ENCODE results near the gene RACGAP1. TPM values are rescaled to one million over a fixed set of nuclear protein-coding genes. Genes with fewer than 3 reads are reported as not detected.

RACGAP1 gene
- total and polyA plus RNA-seq, 2 experiments from 2014 or later: 35.4 to 55.4 TPM

DNA sequence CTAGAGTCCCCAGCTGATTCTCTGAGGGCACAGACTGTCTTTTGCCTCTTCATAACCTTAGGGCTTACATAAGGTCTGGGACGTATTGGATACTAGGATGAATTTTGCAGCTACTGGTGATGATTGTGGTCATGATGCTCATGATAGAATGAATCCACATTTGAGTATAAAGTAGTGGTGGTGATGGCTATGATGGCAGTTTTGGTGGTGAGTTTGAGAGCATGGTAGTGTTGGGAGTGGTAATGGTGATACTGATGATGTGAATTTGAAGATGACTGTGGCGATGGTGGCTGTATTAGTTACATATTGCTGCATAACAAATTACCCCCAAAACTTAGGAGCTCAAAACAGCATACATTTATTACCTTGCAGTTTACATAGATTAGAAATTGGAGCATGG, 18.0 kb upstream of the RACGAP1 start:
- no peaks in the 10 kb centered on the region for H4K20me1 ChIP-seq (ENCODE audit: insufficient read depth)
- 62 to 65% methylated on average over 2 of the region's 2 CpGs for WGBS, 2 experiments (ENCODE audit: low coverage in 1 of 2, low lambda C conversion rate in 2 of 2, missing lambda C conversion rate in 2 of 2)
- in situ Hi-C loops (cut with MboI): no loop called here

DNA sequence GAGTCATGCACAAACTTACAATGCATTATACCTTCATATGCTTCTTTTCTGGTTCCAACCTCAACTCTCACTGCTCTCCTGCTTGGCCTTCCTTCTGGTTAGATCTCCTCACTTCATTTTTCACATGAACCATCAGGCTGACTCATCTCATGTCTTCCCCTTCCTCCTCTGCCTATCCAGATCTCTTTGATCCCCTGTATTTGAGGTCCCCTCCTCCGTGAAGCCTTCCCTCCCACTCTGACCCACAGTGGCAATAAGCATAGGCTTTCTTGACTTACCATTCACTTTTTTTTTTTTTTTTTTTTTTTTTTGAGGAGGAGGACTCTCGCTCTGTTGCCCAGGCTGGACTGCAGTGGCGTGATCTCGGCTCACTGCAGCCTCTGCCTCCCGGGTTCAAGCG, 17.4 kb upstream of the RACGAP1 start:
- Histone ChIP-seq H2AFZ (no peak overlapping the region), H3F3A (ENCODE audit: insufficient read depth) (no peaks in the 10 kb centered on the region), H3K36me3 (ENCODE audit: low read depth) (no peaks in the 10 kb centered on the region), H4K20me1 (ENCODE audit: insufficient read depth) (no peaks in the 10 kb centered on the region), H3K4me2 (ENCODE audit: unreplicated experiment) (no peak overlapping the region), H3K9me2 (ENCODE audit: insufficient read depth) (no peaks in the 10 kb centered on the region), H3K27me3 (replicated peaks; ENCODE audit: insufficient read depth) (no peaks in the 10 kb centered on the region), H3K4me3 (no peak overlapping the region), H3K9ac (no peak overlapping the region), H3K9me3 (ENCODE audit: low read depth) (no peaks in the 10 kb centered on the region), H3K79me2 (ENCODE audit: insufficient read depth) (no peaks in the 10 kb centered on the region), H3K27ac (no peak overlapping the region), H3K4me1 (ENCODE audit: insufficient read depth) (no peaks in the 10 kb centered on the region)
- in situ Hi-C loops (cut with MboI): no loop called here
- no peak for TF ChIP-seq EZH2 (IDR thresholded peaks at IDR 0.05; ENCODE audit: insufficient read depth, poor library complexity, severe bottlenecking)
- DNase-seq: no peak
- WGBS, 2 experiments (ENCODE audit: low coverage in 1 of 2, low lambda C conversion rate in 2 of 2, missing lambda C conversion rate in 2 of 2): 62 to 83% methylated on average over 4 to 6 of the region's 6 CpGs

More for the DNA sequence above, 18.0 kb upstream of the RACGAP1 start:
- TF ChIP-seq EZH2phosphoT487 (IDR thresholded peaks at IDR 0.05; ENCODE audit: insufficient read depth, low read depth) (no peak), EZH2 (IDR thresholded peaks at IDR 0.05; ENCODE audit: insufficient read depth, poor library complexity, severe bottlenecking) (no peak)
- Histone ChIP-seq H2AFZ (no peak overlapping the region), H3K4me2 (ENCODE audit: unreplicated experiment) (no peak overlapping the region), H3K9me3 (ENCODE audit: low read depth) (no peaks in the 10 kb centered on the region), H3F3A (ENCODE audit: insufficient read depth) (no peaks in the 10 kb centered on the region), H3K9me2 (ENCODE audit: insufficient read depth) (no peaks in the 10 kb centered on the region), H3K9ac (no peak overlapping the region), H3K27me3 (replicated peaks; ENCODE audit: insufficient read depth) (no peaks in the 10 kb centered on the region), H3K27ac (no peak overlapping the region), H3K4me3 (no peak overlapping the region), H3K4me1 (ENCODE audit: insufficient read depth) (no peaks in the 10 kb centered on the region), H3K36me3 (ENCODE audit: low read depth) (no peaks in the 10 kb centered on the region), H3K79me2 (ENCODE audit: insufficient read depth) (no peaks in the 10 kb centered on the region)
- DNase-seq: no peak

DNA sequence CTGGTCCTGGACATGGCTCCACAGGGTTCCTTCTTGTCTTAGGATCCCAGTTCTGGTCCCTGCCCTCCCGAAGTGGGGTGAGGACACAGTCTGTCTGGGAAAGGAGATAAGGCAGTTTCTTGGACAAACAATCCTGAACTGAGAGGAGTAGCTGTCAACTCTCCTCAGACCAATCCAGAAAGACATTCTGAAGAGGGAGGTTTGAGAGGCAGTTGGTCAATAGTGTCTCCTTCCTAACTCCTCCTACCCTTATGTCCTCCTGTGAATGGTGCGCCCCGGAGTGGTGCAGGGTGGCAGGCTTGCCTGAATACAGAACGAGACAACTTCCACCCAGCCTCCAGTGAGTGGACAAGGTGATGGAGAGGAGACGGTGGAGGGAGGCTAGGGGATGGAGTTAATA, 16.7 kb upstream of the RACGAP1 start:
- H3F3A ChIP-seq (ENCODE audit: insufficient read depth): no peaks in the 10 kb centered on the region
- no peaks in the 10 kb centered on the region for H3K27me3 ChIP-seq (replicated peaks; ENCODE audit: insufficient read depth)
- 86 to 88% methylated on average over 5 of the region's 5 CpGs for WGBS, 2 experiments (ENCODE audit: low coverage in 1 of 2, low lambda C conversion rate in 2 of 2, missing lambda C conversion rate in 2 of 2)
- no peak overlapping the region for H3K9ac ChIP-seq
- H3K36me3 ChIP-seq (ENCODE audit: low read depth): no peaks in the 10 kb centered on the region
- H3K9me2 ChIP-seq (ENCODE audit: insufficient read depth): no peaks in the 10 kb centered on the region
- no peaks in the 10 kb centered on the region for H4K20me1 ChIP-seq (ENCODE audit: insufficient read depth)
- H2AFZ ChIP-seq: no peak overlapping the region
- H3K9me3 ChIP-seq (ENCODE audit: low read depth): no peaks in the 10 kb centered on the region
- H3K27ac ChIP-seq: no peak overlapping the region
- H3K79me2 ChIP-seq (ENCODE audit: insufficient read depth): no peaks in the 10 kb centered on the region
- DNase-seq: no peak
- in situ Hi-C loops (cut with MboI): no loop called here
- no peak for TF ChIP-seq EZH2 (IDR thresholded peaks at IDR 0.05; ENCODE audit: insufficient read depth, poor library complexity, severe bottlenecking)
- no peak for TF ChIP-seq EZH2phosphoT487 (IDR thresholded peaks at IDR 0.05; ENCODE audit: insufficient read depth, low read depth)
- H3K4me1 ChIP-seq (ENCODE audit: insufficient read depth): no peaks in the 10 kb centered on the region
- H3K4me2 ChIP-seq (ENCODE audit: unreplicated experiment): no peak overlapping the region
- no peak overlapping the region for H3K4me3 ChIP-seq

DNA sequence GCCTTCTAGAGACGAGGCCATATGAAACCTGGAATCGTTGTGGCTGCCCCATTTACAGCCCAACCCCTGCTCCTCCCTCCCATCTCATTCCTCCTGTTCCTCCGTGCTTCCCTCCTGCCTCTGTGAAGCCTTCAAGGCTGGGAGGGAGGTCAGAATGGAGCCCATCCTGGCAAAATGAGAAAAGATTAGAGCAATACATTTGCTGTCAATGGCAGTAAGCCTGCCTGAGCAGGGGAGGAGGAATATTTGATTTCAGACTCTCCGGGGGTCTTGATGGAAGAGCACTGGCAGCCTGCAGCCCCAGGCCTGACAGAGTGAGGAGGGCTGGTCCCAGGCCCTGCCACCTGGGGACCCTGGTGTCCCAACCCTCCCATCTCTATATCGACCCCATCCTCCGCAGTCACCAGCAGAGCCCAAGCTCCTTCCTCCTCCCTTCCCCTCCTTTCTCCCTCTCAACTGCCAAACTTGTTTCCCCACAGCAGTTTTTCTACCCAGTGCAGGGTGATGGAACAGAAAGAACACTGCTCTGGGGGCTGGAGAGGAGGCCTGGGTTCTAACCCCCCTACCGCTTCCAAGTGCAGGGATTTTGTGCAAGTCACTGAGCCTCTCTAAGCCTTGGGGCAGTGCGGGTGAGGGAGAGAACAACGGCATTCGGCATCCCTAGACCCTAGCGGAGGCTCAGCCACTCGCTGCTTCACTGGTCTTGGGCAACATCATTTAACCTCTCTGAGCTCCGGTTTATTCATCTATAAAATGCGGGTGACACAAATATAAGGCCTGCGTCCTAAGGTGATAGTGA, 16.0 kb upstream of the RACGAP1 start:
- Histone ChIP-seq H3F3A (ENCODE audit: insufficient read depth) (no peaks in the 10 kb centered on the region), H3K36me3 (ENCODE audit: low read depth) (no peaks in the 10 kb centered on the region)

More for the DNA sequence above, 16.0 kb upstream of the RACGAP1 start:
- Histone ChIP-seq H3K9me2 (ENCODE audit: insufficient read depth) (no peaks in the 10 kb centered on the region), H3K4me3 (no peak overlapping the region), H2AFZ (no peak overlapping the region), H3K9ac (no peak overlapping the region), H3K27ac (no peak overlapping the region), H3K79me2 (ENCODE audit: insufficient read depth) (no peaks in the 10 kb centered on the region), H3K27me3 (replicated peaks; ENCODE audit: insufficient read depth) (no peaks in the 10 kb centered on the region), H3K9me3 (ENCODE audit: low read depth) (no peaks in the 10 kb centered on the region), H3K4me2 (ENCODE audit: unreplicated experiment) (no peak overlapping the region), H3K4me1 (ENCODE audit: insufficient read depth) (no peaks in the 10 kb centered on the region), H4K20me1 (ENCODE audit: insufficient read depth) (no peaks in the 10 kb centered on the region)
- TF ChIP-seq EZH2phosphoT487 (IDR thresholded peaks at IDR 0.05; ENCODE audit: insufficient read depth, low read depth): no peak
- TF ChIP-seq EZH2 (IDR thresholded peaks at IDR 0.05; ENCODE audit: insufficient read depth, poor library complexity, severe bottlenecking): no peak
- DNase-seq: no peak
- WGBS, 2 experiments (ENCODE audit: low coverage in 1 of 2, low lambda C conversion rate in 2 of 2, missing lambda C conversion rate in 2 of 2): 82 to 83% methylated on average over 15 of the region's 15 CpGs
- in situ Hi-C loops (cut with MboI): no loop called here

Measured in GM23248 (cell line).